GM12892 (cell line): ENCODE data around the gene FBXO34.
A peak's percentile ranks its signal among the peaks of the same experiment; 100 is the strongest.
"Not testable (repeated sequence)": the region's sequence is repeated elsewhere in the genome, so short reads cannot be mapped to it uniquely, and the experiment has no call there.

Source experiments
- DNase-seq: peaks from one replicate; pipeline ENCODE4 v3.0.0; 2011; ENCODE audit not compliant: insufficient read length
- FAIRE-seq: peaks from 2 replicates; lab custom pipeline; 2011; peaks lifted over from hg19 to GRCh38; lab: Jason Lieb, UNC
- POLR2A ChIP-seq: IDR thresholded peaks from 2 replicates; pipeline ENCODE4 v1.6.1; 2011; ENCODE audit warnings: low read depth, low read length, control low read depth
- POLR2AphosphoS5 ChIP-seq: IDR thresholded peaks from 2 replicates; pipeline ENCODE4 v1.6.1; 2011; ENCODE audit warnings: low read depth, low read length, control low read depth
- TAF1 ChIP-seq: IDR thresholded peaks from 2 replicates; pipeline ENCODE4 v1.6.1; 2011; ENCODE audit warnings: low read depth, mild to moderate bottlenecking, control low read depth, low read length, borderline replicate concordance

The FBXO34 gene

GRCh38 chr14:55336691-55337090 is 65.5 kb downstream of the FBXO34 start:
- no peak for TF ChIP-seq POLR2AphosphoS5
- no peak for TF ChIP-seq POLR2A
- TF ChIP-seq TAF1: no peak
- no peak for DNase-seq
- no peak for FAIRE-seq

DNA sequence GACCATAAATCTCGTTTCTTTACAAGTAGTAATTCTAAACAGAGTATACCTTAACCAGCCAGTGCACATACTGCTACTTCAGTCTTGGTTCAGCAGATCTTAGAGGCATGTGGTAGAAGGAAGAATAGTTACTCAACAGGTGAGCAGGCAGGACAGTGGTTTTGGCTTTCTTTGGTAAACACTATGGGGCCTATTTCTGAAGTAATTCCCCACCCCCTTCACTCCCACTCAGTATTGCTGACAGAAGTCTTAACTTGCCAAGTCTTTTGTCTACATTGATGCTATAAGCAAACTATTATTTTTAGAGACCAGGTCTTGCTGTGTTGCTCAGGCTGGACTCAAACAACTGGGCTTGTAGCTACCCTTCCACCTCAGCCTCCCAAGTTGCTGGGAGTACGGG is 68.5 kb downstream of the FBXO34 start:
- TF ChIP-seq POLR2AphosphoS5: no peak
- TF ChIP-seq TAF1: no peak
- TF ChIP-seq POLR2A: no peak
- FAIRE-seq: peak; percentile 76
- no peak for DNase-seq

DNA sequence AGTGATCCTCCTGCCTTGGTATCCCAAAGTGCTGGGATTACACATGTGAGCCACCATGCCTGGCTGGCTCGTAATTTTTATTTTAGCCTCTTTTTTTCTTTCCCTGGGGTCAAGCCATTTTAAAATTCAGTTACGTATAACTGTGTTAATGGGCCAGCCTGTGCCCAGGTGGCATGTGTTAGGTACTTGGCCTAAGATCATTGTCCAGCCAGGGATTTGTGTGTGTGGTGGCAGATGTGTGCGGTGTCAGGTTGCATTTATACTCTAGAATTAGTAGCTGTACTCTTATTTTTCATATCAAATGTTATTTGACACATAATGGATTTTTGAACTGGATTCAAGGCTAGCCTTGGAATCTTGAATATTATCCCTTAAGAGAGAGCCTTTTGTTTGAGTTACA is 69.3 kb downstream of the FBXO34 start:
- no peak for DNase-seq
- FAIRE-seq: no peak
- TF ChIP-seq TAF1 (no peak), POLR2AphosphoS5 (no peak), POLR2A (no peak)

GRCh38 chr14:55341781-55342180 is 70.6 kb downstream of the FBXO34 start:
- no peak for FAIRE-seq
- no peak for TF ChIP-seq POLR2A
- TF ChIP-seq TAF1: no peak
- TF ChIP-seq POLR2AphosphoS5: no peak
- no peak for DNase-seq

- FAIRE-seq, DNase-seq: not testable (repeated sequence)
These were observed 73.5 kb downstream of the FBXO34 start for GRCh38 chr14:55344582-55345163.

GRCh38 chr14:55347040-55347439 is 75.8 kb downstream of the FBXO34 start:
- FAIRE-seq (no peak), DNase-seq (no peak)
- TF ChIP-seq POLR2A (no peak), TAF1 (no peak), POLR2AphosphoS5 (no peak)

GRCh38 chr14:55347748-55348147 is 76.5 kb downstream of the FBXO34 start:
- TF ChIP-seq POLR2A: no peak
- no peak for TF ChIP-seq TAF1
- no peak for TF ChIP-seq POLR2AphosphoS5
- FAIRE-seq (no peak), DNase-seq (no peak)

- no peak for TF ChIP-seq POLR2AphosphoS5
- no peak for TF ChIP-seq TAF1
- no peak for TF ChIP-seq POLR2A
- peak; percentile 17 for FAIRE-seq
- no peak for DNase-seq
These were observed 77.7 kb downstream of the FBXO34 start for GRCh38 chr14:55348766-55349453.

GRCh38 chr14:55349565-55349964 is 78.3 kb downstream of the FBXO34 start:
- FAIRE-seq (no peak), DNase-seq (no peak)
- TF ChIP-seq TAF1: no peak
- TF ChIP-seq POLR2AphosphoS5: no peak
- TF ChIP-seq POLR2A: no peak

GRCh38 chr14:55350461-55350860 is 79.2 kb downstream of the FBXO34 start:
- FAIRE-seq (no peak), DNase-seq (no peak)
- TF ChIP-seq POLR2AphosphoS5: no peak

DNA sequence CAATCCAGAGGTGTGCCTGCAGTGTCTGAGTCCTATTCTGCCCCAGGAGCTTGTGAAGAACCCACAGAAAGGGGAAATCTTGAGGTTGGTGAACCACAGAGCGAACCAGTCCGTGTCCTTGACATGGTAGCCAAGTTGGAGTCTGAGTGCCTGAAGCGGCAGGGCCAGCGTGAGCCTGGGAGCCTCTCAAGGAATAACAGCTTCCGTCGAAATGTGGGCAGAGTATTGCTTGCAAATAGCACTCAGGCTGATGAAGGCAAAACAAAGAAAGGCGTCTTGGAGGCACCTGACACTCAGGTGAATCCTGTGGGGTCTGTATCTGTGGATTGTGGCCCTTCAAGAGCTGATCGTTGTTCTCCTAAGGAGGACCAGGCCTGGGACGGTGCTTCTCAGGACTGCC is 79.9 kb downstream of the FBXO34 start:
- TF ChIP-seq POLR2AphosphoS5 (no peak), POLR2A (no peak), TAF1 (no peak)
- FAIRE-seq (no peak), DNase-seq (no peak)

DNA sequence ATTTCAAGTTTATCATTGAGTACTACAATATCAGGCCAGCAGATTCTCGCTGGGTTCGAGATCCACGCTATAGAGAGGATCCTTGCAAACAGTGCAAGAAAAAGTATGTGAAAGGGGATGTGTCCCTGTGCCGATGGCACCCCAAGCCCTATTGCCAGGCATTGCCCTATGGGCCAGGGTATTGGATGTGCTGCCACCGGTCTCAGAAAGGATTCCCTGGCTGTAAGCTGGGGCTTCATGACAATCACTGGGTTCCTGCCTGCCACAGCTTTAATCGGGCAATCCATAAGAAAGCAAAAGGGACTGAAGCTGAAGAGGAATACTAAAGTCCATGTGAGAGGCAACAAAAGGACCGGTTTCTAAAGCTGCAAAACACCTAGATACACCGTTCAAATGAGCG is 81.0 kb downstream of the FBXO34 start:
- FAIRE-seq (no peak), DNase-seq (no peak)
- TF ChIP-seq POLR2A (no peak), TAF1 (no peak), POLR2AphosphoS5 (no peak)
